GM19023 (cell line): ENCODE results near the gene RPP40.
"Not testable (repeated sequence)": the region's sequence is repeated elsewhere in the genome, so short reads cannot be mapped to it uniquely, and the experiment has no call there.

Source experiments
- ATAC-seq: cut with Tn5 transposase; IDR thresholded peaks from one replicate; pipeline ENCODE4 v1.9.1; 2021; ENCODE audit warnings: mild to moderate bottlenecking, moderate library complexity; ENCODE audit not compliant: unreplicated experiment

RPP40 gene

DNA sequence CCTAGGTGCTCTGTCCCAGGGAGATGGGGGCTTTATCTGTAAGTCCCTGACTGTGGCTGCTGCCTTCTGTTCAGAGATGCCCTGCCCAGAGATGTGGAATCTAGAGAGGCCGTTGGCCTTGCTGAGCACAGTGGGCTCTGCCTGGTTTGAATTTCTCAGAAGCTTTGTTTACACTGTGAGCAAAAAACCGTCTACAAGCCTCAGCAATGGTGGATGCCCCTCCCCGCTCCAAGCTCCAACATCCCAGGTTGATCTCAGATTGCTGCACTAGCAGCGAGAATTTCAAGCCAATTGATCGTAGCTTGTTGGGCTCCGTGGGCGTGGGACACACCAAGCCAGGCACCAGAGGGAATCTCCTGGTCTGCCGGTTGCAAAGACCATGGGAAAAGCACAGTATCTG lies 16.3 kb upstream of the RPP40 start:
- no peak for ATAC-seq

DNA sequence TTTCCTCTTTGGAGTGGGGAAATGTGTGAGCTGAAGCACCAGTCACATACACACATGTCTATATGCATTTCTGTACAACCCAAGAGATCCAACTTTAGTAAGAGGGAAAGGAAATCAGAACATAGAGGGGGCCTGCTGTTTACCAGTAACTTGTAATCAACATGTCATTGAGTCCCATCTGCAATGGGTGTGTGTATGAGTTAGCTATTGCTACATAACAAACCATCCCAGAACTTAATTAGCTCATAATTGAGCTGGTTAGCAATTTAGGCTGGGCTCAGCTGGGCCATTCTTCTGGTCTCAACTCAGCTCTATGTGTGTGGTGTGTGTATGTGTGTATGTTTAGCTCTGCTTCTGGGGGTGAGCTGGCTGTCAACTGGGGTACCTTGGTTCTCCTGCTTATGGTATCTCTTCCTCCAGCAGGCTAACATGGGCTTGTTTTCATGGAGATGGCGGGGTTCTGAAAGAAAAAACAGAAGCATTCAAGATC lies 10.3 kb upstream of the RPP40 start:
- ATAC-seq = no peak

DNA sequence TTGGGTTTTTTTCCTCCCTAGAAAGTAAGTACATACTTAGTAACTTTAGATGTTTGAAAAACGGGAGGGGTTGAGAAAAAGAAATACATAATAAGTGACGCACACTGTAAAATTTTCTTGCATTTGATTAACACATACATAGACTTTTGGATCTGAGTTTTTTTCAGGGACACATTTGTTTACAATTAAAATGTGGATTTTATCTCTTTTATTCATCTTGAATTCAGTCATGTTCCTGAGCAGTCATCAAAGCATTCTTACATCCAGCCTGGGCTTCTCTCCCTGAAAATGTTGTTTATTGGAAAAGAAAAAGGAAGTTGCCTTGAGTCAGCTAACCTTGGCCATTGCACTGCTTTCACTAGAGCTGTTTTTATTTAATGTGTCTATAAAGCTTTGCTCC lies 8.7 kb upstream of the RPP40 start:
- ATAC-seq = no peak

GRCh38 chr6:5011346-5011745 lies 7.5 kb upstream of the RPP40 start:
- no peak for ATAC-seq

- ATAC-seq = no peak
Observed at GRCh38 chr6:5007531-5007930, 3.7 kb upstream of the RPP40 start.

DNA sequence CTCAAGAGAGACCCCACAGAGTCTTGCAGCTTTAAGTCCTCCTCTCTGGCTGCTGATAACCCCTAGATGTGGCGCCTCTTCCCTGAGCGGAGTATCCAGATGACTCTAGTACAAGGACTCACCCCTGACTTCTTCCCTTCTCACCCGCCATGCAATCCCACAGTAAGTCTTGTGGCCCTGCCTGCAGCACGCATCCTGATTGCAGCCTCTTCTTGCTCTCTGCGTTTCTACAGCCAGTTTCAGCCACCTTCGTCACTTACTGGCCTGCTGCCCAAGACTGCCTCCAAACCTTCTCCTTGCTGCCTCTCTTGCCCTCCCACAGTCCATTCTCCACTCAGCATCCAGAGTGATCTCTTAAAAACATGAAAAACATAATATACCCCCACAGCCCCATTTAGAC lies 2.4 kb upstream of the RPP40 start:
- no peak for ATAC-seq

DNA sequence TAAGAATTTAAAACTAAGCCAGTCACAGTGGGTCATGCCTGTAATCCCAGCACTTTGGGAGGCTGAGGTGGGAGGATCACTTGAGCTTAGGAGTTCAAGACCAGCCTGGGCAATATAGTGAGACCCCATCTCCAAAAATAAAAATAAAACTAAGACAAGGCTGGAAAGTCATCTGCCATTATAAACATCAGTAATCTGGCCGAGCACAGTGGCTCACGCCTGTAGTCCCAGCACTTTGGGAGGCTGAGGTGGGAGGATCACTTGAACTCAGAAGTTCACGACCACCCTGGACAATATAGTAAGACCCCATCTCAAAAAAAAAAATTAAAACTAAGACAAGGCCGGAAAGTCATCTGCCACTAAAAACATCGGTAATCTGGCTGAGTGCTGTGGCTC lies 1.2 kb upstream of the RPP40 start:
- ATAC-seq = not testable (repeated sequence)

DNA sequence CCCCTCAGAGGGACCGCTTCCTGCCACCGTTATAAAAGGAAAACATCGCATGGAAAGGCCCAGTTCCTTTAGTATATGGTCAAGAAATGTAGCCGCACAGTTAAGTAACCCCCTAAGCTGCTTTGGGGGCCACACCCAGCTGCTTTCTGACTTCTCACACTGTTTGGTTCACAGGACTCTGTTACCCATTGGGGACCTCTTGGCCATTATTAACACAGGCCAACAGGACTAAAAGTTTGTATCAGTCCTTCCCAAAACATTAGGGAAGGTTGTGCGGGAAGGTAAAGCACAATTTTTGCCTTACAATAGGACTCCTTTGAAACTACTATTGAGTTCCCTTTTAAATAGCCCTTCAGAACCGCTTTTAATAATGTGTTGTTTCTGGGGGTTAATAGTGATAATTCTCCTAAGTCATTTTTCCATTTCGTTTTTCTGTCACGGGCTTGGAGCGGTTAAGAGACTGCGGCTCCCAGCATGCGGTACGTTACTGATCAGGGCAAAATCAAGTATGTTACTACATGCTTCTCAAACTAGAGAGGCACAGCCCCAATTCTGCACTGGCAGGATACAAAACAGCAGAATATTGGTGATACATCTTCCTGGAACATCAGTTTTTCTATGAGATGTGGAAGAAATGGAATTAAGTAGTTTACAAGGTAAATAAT lies 668 bp upstream of the RPP40 start:
- no peak for ATAC-seq

- no peak for ATAC-seq
Observed at GRCh38 chr6:4999586-4999985, 4.3 kb downstream of the RPP40 start.

DNA sequence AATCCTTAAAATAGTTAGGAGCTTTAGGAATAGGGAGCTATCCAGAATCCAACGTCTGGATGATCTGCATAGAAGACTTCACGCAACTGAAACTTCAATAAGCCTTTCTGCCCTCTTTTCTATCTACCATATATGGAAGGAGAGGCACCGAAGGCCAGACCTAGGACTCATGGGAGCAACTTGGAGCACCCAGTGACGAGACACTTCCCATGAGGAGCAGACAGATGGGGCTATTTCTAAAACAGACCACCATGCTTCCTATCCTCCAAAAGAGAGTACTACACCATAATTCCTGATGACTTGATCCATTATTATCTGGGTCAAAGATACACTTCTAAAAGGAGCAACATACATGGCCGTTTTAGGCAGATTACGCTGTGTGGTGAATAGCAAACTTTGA lies 6.0 kb downstream of the RPP40 start:
- ATAC-seq = no peak

GRCh38 chr6:4994741-4995140 lies 9.1 kb downstream of the RPP40 start:
- ATAC-seq = no peak

- ATAC-seq = no peak
Observed at GRCh38 chr6:4987432-4987831, 16.4 kb downstream of the RPP40 start.

GRCh38 chr6:4986999-4987398 lies 16.8 kb downstream of the RPP40 start:
- no peak for ATAC-seq

DNA sequence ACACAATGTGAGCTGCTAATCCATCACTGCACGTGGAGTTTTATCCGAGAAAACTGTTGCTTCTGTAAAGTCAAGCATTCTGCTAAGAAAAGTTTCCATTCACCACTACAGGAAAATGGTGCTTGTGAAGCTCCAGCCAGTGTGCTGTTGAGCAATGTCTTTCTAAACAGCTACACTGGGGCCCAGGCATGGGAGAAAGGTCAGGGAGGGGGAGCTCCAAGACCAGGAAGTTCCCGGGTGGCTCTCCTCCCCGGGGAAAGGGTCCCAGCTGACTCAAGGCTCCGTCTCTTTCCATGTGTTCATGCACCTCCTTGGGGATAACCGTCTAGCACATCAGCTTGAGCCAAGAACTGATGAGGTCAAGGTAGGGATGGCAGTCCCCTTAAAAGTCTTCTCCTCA lies 20.5 kb downstream of the RPP40 start:
- no peak for ATAC-seq

DNA sequence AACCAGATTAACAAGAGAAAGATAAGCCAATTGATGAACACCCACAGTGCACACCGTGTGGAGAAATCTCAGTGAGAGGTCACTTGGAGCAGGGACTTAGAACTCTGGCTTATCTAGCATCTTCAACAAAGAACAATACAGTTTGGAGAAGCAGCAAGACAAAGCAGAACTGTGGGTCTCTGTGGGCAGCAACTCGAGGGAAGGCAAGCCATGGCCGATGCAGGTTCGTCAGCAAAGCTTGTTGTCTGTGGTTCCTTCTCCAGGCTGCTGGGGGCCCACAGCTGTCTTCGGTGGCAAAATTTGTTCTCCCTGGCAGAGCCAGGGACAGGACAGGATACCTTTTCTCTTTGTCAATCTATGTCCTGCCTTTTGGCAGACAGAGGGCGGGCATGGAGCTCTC lies 22.1 kb downstream of the RPP40 start:
- no peak for ATAC-seq

DNA sequence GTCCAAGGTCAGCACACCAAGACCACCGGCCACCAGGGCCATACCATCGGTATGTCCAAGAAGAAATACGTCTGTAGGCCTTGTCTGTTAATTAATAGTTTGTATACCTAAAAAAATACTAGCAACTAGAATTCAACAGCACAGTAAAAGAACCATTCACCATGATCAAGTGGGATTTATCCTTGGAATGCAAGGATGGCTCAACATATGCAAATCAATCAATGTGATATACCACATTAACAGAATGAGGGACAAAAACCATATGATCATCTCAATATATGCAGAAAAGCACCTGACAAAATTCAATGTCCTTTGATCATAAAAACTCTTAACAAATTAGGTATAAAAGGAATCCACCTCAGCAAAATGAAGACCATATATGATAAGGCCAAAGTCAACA lies 24.4 kb downstream of the RPP40 start:
- no peak for ATAC-seq

GRCh38 chr6:4977468-4977867 lies 26.4 kb downstream of the RPP40 start:
- ATAC-seq = no peak

DNA sequence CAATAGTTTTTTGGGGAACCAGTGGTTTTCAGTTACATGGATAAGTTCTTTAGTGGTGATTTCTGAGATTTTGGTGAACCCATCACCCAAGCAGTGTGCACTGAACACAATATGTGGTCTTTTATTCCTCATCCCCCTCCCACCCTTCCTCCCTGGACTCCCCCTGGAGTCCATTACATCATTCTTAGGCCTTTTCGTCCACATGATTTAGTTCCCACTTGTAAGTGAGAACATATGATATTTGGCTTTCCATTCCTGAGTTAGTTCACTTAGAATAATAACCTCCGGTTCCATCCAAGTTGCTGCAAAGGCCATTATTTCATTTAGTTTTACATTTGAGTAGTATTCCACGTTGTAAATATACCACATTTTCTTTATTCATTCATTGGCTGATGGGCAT lies 28.3 kb downstream of the RPP40 start:
- no peak for ATAC-seq

DNA sequence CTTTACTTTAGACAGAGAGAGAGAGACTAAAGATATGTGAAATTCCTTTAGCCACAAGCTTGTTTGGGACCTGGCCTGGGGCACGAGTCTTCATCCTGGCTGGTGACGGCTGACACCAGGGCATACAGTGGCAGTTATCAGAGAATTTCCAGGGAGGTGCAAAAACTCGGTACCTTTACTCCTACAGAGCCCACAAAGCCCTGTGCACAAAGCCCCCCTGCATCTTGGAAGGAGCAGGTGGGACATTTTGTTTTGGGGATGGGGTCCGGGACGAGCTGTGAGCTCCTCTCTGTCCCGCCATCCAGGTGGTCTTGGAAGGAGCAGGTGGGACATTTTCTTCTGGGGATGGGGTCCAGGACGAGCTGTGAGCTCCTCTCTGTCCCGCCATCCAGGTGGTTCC lies 28.9 kb downstream of the RPP40 start:
- no peak for ATAC-seq

- no peak for ATAC-seq
Observed at GRCh38 chr6:4973982-4974745, 29.7 kb downstream of the RPP40 start.

DNA sequence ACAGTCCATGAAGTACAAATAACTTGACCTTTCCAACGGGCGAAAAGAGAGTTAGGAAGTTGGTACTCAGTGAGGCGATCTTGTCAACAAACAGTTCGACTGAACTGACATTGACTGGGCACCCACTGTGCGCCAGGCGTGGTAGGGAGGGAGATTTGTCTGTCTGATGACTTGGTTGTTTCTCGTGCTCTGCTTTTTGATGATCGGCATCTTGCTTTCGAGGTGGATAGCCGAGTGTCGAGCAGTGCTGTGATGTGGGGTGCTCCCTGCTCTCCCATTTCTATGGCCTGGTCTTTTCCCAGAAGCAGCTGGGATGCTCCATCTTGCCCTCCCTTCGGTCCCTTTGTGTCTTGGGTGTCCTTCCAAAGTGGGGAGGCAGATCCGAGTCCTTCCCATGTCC lies 30.4 kb downstream of the RPP40 start:
- ATAC-seq = no peak

GRCh38 chr6:4972438-4972837 lies 31.4 kb downstream of the RPP40 start:
- no peak for ATAC-seq

- no peak for ATAC-seq
Observed at GRCh38 chr6:4971851-4972250, 32.0 kb downstream of the RPP40 start.
